Memory B cell (primary cell): ENCODE data around the gene PER3.

Experiments used
- ATAC-seq: fragments of 150-1000 bp; cut with Tn5 transposase; 2 replicates; pipeline ENCODE4 v1.10.0; 2021; ENCODE audit warnings: low read depth, mild to moderate bottlenecking, moderate library complexity
- DNase-seq, 2 donors: peaks; one replicate each; pipeline ENCODE4 v3.0.0; 2022; ENCODE audit warnings: low spot score in 2 of 2
- H3K27ac Mint-ChIP-seq: one replicate; pipeline ENCODE4 v1.8.0; 2022; ENCODE audit warnings: mild to moderate bottlenecking, moderate library complexity, mixed read lengths
- H3K27me3 Mint-ChIP-seq: one replicate; pipeline ENCODE4 v1.8.0; 2022; ENCODE audit warnings: mixed read lengths
- H3K36me3 Mint-ChIP-seq: one replicate; pipeline ENCODE4 v1.8.0; 2022; ENCODE audit warnings: mild to moderate bottlenecking, mixed read lengths
- H3K4me1 Mint-ChIP-seq: one replicate; pipeline ENCODE4 v1.8.0; 2022; ENCODE audit warnings: mixed read lengths
- H3K4me3 Mint-ChIP-seq: one replicate; pipeline ENCODE4 v1.8.0; 2022; ENCODE audit warnings: mild to moderate bottlenecking, moderate library complexity, mixed read lengths
- H3K9me3 Mint-ChIP-seq: one replicate; pipeline ENCODE4 v1.8.0; 2022; ENCODE audit warnings: mixed read lengths

Gene PER3

GRCh38 chr1:7827126-7827955 is 43.2 kb downstream of the PER3 start:
- Mint-ChIP-seq H3K4me3 (peak overlapping the region; percentile 89), H3K27ac (peak overlapping the region; percentile 75), H3K36me3 (peaks cover 9% of the 10 kb centered on the region), H3K9me3 (no peaks in the 10 kb centered on the region), H3K27me3 (no peaks in the 10 kb centered on the region), H3K4me1 (peaks cover 14% of the 10 kb centered on the region)
- ATAC-seq (peak; percentile 63), DNase-seq (peak in 1 of 2 donors; percentile 7)

- Mint-ChIP-seq H3K9me3 (no peaks in the 10 kb centered on the region), H3K4me1 (peaks cover 10% of the 10 kb centered on the region), H3K27ac (peak overlapping the region; percentile 28), H3K4me3 (no peak overlapping the region), H3K27me3 (no peaks in the 10 kb centered on the region), H3K36me3 (peaks cover 15% of the 10 kb centered on the region)
- ATAC-seq (peak; percentile 81), DNase-seq (peak in 1 of 2 donors; percentile 2)
Measured at GRCh38 chr1:7831458-7831857, 47.4 kb downstream of the PER3 start.

GRCh38 chr1:7833035-7833434 is 48.9 kb downstream of the PER3 start:
- H3K27ac Mint-ChIP-seq = no peak overlapping the region
- H3K4me3 Mint-ChIP-seq = no peak overlapping the region
- H3K36me3 Mint-ChIP-seq = peaks cover 21% of the 10 kb centered on the region
- H3K4me1 Mint-ChIP-seq = peaks cover 10% of the 10 kb centered on the region
- no peaks in the 10 kb centered on the region for H3K27me3 Mint-ChIP-seq
- ATAC-seq (no peak), DNase-seq (no peak)
- no peaks in the 10 kb centered on the region for H3K9me3 Mint-ChIP-seq

- ATAC-seq = no peak
- Mint-ChIP-seq H3K36me3 (peaks cover 43% of the 10 kb centered on the region), H3K4me3 (no peak overlapping the region), H3K4me1 (no peaks in the 10 kb centered on the region), H3K27me3 (no peaks in the 10 kb centered on the region), H3K9me3 (peaks cover 11% of the 10 kb centered on the region), H3K27ac (no peak overlapping the region)
- DNase-seq = no peak
Measured at GRCh38 chr1:7838714-7839113, 54.6 kb downstream of the PER3 start.

- Mint-ChIP-seq H3K9me3 (peaks cover 11% of the 10 kb centered on the region), H3K27me3 (no peaks in the 10 kb centered on the region), H3K27ac (no peak overlapping the region), H3K36me3 (peaks cover 47% of the 10 kb centered on the region), H3K4me1 (no peaks in the 10 kb centered on the region), H3K4me3 (no peak overlapping the region)
- DNase-seq (no peak), ATAC-seq (no peak)
Measured at GRCh38 chr1:7839526-7839925, 55.4 kb downstream of the PER3 start.

GRCh38 chr1:7842517-7842916 is 58.4 kb downstream of the PER3 start:
- no peak for DNase-seq
- Mint-ChIP-seq H3K36me3 (peaks cover 32% of the 10 kb centered on the region), H3K4me1 (no peaks in the 10 kb centered on the region), H3K27ac (no peak overlapping the region), H3K4me3 (no peak overlapping the region), H3K27me3 (no peaks in the 10 kb centered on the region), H3K9me3 (peaks cover 11% of the 10 kb centered on the region)
- ATAC-seq = no peak

- H3K27me3 Mint-ChIP-seq = peaks cover 2% of the 10 kb centered on the region
- no peaks in the 10 kb centered on the region for H3K4me1 Mint-ChIP-seq
- H3K36me3 Mint-ChIP-seq = peaks cover 7% of the 10 kb centered on the region
- H3K4me3 Mint-ChIP-seq = no peak overlapping the region
- no peaks in the 10 kb centered on the region for H3K9me3 Mint-ChIP-seq
- H3K27ac Mint-ChIP-seq = no peak overlapping the region
- DNase-seq = no peak
- no peak for ATAC-seq
Measured at GRCh38 chr1:7845761-7846160, 61.7 kb downstream of the PER3 start.

GRCh38 chr1:7846656-7847055 is 62.6 kb downstream of the PER3 start:
- no peak for ATAC-seq
- Mint-ChIP-seq H3K27me3 (peaks cover 4% of the 10 kb centered on the region), H3K36me3 (peaks cover 5% of the 10 kb centered on the region), H3K4me3 (no peak overlapping the region), H3K27ac (no peak overlapping the region), H3K9me3 (no peaks in the 10 kb centered on the region), H3K4me1 (no peaks in the 10 kb centered on the region)
- DNase-seq = no peak

- DNase-seq (no peak), ATAC-seq (no peak)
- Mint-ChIP-seq H3K9me3 (no peaks in the 10 kb centered on the region), H3K27ac (no peak overlapping the region), H3K36me3 (peaks cover 5% of the 10 kb centered on the region), H3K4me1 (no peaks in the 10 kb centered on the region), H3K4me3 (no peak overlapping the region), H3K27me3 (peaks cover 4% of the 10 kb centered on the region)
Measured at GRCh38 chr1:7847599-7847998, 63.5 kb downstream of the PER3 start.

- Mint-ChIP-seq H3K27me3 (peaks cover 6% of the 10 kb centered on the region), H3K4me3 (no peak overlapping the region), H3K9me3 (no peaks in the 10 kb centered on the region), H3K4me1 (no peaks in the 10 kb centered on the region), H3K27ac (no peak overlapping the region), H3K36me3 (no peaks in the 10 kb centered on the region)
- DNase-seq (no peak), ATAC-seq (no peak)
Measured at GRCh38 chr1:7850786-7851185, 66.7 kb downstream of the PER3 start.

- no peak within 1 kb of the TSS for H3K27ac Mint-ChIP-seq
- peaks cover 3% of the 10 kb centered on the region for H3K4me1 Mint-ChIP-seq
- no peak for ATAC-seq
- H3K27me3 Mint-ChIP-seq = peaks cover 6% of the 10 kb centered on the region
- H3K4me3 Mint-ChIP-seq = no peak within 1 kb of the TSS
- no peaks in the 10 kb centered on the region for H3K9me3 Mint-ChIP-seq
- no peak for DNase-seq
- H3K36me3 Mint-ChIP-seq = no peaks in the 10 kb centered on the region
Measured at GRCh38 chr1:7852804-7853683, 69.0 kb downstream of the PER3 start, which contains the start of gene UTS2. TSS of gene UTS2 (minus strand) at chr1:7853065. CDS start at chr1:7853003, 62 bp downstream.

- Mint-ChIP-seq H3K4me1 (peaks cover 3% of the 10 kb centered on the region), H3K4me3 (no peak overlapping the region), H3K27me3 (peaks cover 6% of the 10 kb centered on the region), H3K36me3 (no peaks in the 10 kb centered on the region), H3K9me3 (no peaks in the 10 kb centered on the region), H3K27ac (no peak overlapping the region)
- ATAC-seq (no peak), DNase-seq (no peak)
Measured at GRCh38 chr1:7853684-7854026, 69.6 kb downstream of the PER3 start.

- H3K27ac Mint-ChIP-seq = no peak overlapping the region
- ATAC-seq (peak; percentile 55), DNase-seq (no peak)
- H3K4me1 Mint-ChIP-seq = peaks cover 3% of the 10 kb centered on the region
- peaks cover 3% of the 10 kb centered on the region for H3K27me3 Mint-ChIP-seq
- H3K36me3 Mint-ChIP-seq = no peaks in the 10 kb centered on the region
- no peak overlapping the region for H3K4me3 Mint-ChIP-seq
- H3K9me3 Mint-ChIP-seq = no peaks in the 10 kb centered on the region
Measured at GRCh38 chr1:7856345-7856744, 72.3 kb downstream of the PER3 start.

GRCh38 chr1:7857000-7857399 is 72.9 kb downstream of the PER3 start:
- Mint-ChIP-seq H3K4me1 (peaks cover 3% of the 10 kb centered on the region), H3K9me3 (no peaks in the 10 kb centered on the region), H3K27ac (no peak overlapping the region), H3K4me3 (no peak overlapping the region), H3K36me3 (no peaks in the 10 kb centered on the region), H3K27me3 (peaks cover 2% of the 10 kb centered on the region)
- no peak for ATAC-seq
- DNase-seq = no peak
